Activated B cell treated with CpG ODN at 0.5 μM for 24 hours (primary cell): Measurements from ENCODE around the gene DDX28. TPM values are rescaled to one million over a fixed set of nuclear protein-coding genes. Genes with fewer than 3 reads are reported as not detected.

Source experiments
- ATAC-seq: fragments of 200-7000 bp; cut with Tn5 transposase; one replicate; pipeline ENCODE4 v1.10.0; 2021; ENCODE audit warnings: low read depth, mild to moderate bottlenecking, moderate library complexity
- CTCF ChIA-PET: fragments of 350-600 bp; sonication (Branson Sonifier 250); formaldehyde crosslinking; loops from one replicate; lab custom pipeline; 2021; ENCODE audit warnings: antibody characterized with exemption; lab: Charles Lee
- POLR2A ChIA-PET: fragments of 350-600 bp; sonication (Branson Sonifier 250); formaldehyde crosslinking; loops from one replicate; lab custom pipeline; 2021; ENCODE audit warnings: antibody characterized with exemption; lab: Charles Lee
- DNase-seq: peaks from one replicate; pipeline ENCODE4 v3.0.0; 2022
- H3K27ac Mint-ChIP-seq: one replicate; pipeline ENCODE4 v1.8.0; 2020; ENCODE audit warnings: mixed read lengths
- H3K27me3 Mint-ChIP-seq: one replicate; pipeline ENCODE4 v1.8.0; 2021; ENCODE audit warnings: mixed read lengths
- H3K36me3 Mint-ChIP-seq: one replicate; pipeline ENCODE4 v1.8.0; 2021; ENCODE audit warnings: low read depth, mixed read lengths
- H3K4me1 Mint-ChIP-seq: one replicate; pipeline ENCODE4 v1.8.0; 2021; ENCODE audit warnings: mixed read lengths
- H3K4me3 Mint-ChIP-seq: one replicate; pipeline ENCODE4 v1.8.0; 2020; ENCODE audit warnings: mild to moderate bottlenecking, mixed read lengths
- H3K9me3 Mint-ChIP-seq: one replicate; pipeline ENCODE4 v1.8.0; 2020; ENCODE audit warnings: mixed read lengths
- CTCF ChIP-seq: fragments of 200-600 bp; IDR thresholded peaks from one replicate; pipeline ENCODE4 v1.8.0; 2022; ENCODE audit warnings: antibody characterized with exemption, mild to moderate bottlenecking
- intact Hi-C: fragments of 100-400 bp; cut with micrococcal nuclease; formaldehyde crosslinking; loops from one replicate; pipeline ENCODE4 v1.15.1; 2024
- total RNA-seq: library from RNA; stranded (reverse); gene quantifications from 2 replicates; pipeline ENCODE4 v1.2.3, GENCODE V29; 2022

Gene DDX28
- total RNA-seq, 1 donor from 2014 or later: 19.2 TPM

DNA sequence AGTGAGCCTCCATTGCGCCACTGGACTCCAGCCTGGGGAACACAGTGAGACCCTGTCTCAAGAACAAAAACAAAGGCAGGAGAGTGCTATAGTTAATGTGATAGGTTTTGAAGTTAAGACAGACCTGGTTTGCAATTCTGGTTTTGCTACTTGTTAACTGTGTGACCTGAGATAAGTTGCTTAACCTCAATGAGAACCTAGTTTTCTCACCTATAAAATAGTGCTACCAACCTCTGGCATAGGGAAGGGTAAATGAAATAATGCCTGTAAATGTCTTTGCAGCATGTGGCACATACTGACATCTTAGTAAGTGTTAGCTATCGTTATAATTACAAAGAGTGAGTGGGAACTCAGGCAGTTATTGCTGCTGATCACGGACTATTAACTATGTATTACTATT lies 32.4 kb upstream of the DDX28 start:
- Mint-ChIP-seq H3K36me3 (peaks cover 83% of the 10 kb centered on the region), H3K27ac (no peak overlapping the region), H3K4me1 (peaks cover 5% of the 10 kb centered on the region), H3K27me3 (no peaks in the 10 kb centered on the region), H3K9me3 (no peaks in the 10 kb centered on the region), H3K4me3 (no peak overlapping the region)
- no peak for ATAC-seq
- ChIA-PET POLR2A (interaction anchor here (1.5 kb wide), 1 partner anchor 10 kb away, joined by 3 read pairs; no protein-coding TSS in a partner anchor), CTCF (interaction anchor here (1.5 kb wide), 1 partner anchor 14 kb away, joined by 4 read pairs; no protein-coding TSS in a partner anchor)
- intact Hi-C loops: no loop called here
- TF ChIP-seq CTCF: no peak
- no peak for DNase-seq

GRCh38 chr16:68049449-68049848 lies 26.4 kb upstream of the DDX28 start:
- Mint-ChIP-seq H3K36me3 (peaks cover 77% of the 10 kb centered on the region), H3K27ac (no peak overlapping the region), H3K4me1 (peaks cover 27% of the 10 kb centered on the region), H3K9me3 (no peaks in the 10 kb centered on the region), H3K4me3 (no peak overlapping the region), H3K27me3 (no peaks in the 10 kb centered on the region)
- ChIA-PET POLR2A (interaction anchor here (0.5 kb wide), 1 partner anchor 189 kb away, joined by 3 read pairs; no protein-coding TSS in a partner anchor), CTCF (interaction anchor here (1.0 kb wide), 1 partner anchor 9 kb away, joined by 3 read pairs; no protein-coding TSS in a partner anchor)
- intact Hi-C loops: no loop called here
- DNase-seq (no peak), ATAC-seq (peak; percentile 64)
- TF ChIP-seq CTCF: no peak

DNA sequence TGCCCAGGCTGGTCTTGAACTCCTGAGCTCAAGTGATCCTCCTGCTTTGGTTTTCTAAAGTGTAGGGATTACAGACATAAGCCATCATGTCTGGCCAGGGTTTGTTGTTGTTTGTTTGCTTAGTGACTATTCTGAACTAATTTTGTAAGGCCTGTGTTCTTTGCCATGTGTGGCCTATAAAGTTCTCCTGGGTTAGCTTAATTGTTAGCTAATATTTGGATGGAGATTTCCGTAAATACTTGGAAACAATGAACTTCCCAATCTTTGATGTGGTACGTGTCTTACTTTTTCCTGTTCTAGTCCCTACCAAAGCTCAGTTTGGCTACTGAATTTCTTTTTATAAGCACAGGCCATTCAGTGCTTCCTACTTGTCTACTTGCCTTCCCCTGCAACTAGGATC lies 25.0 kb upstream of the DDX28 start:
- intact Hi-C loops: no loop called here
- Mint-ChIP-seq H3K27ac (peak overlapping the region; percentile 30), H3K36me3 (peaks cover 67% of the 10 kb centered on the region), H3K4me3 (no peak overlapping the region), H3K4me1 (peaks cover 36% of the 10 kb centered on the region), H3K9me3 (no peaks in the 10 kb centered on the region), H3K27me3 (no peaks in the 10 kb centered on the region)
- ATAC-seq: no peak
- POLR2A ChIA-PET: interaction anchor here (0.7 kb wide), 1 partner anchor 241 kb away, joined by 3 read pairs; no protein-coding TSS in a partner anchor
- TF ChIP-seq CTCF: no peak
- CTCF ChIA-PET: no interaction called here
- DNase-seq: no peak

GRCh38 chr16:68046106-68046505 lies 23.1 kb upstream of the DDX28 start:
- ChIA-PET POLR2A (interaction anchor here (0.7 kb wide), 1 partner anchor 88 kb away, joined by 3 read pairs; no protein-coding TSS in a partner anchor), CTCF (interaction anchor here (1.6 kb wide), 1 partner anchor 162 kb away, joined by 4 read pairs; no protein-coding TSS in a partner anchor)
- H3K9me3 Mint-ChIP-seq: no peaks in the 10 kb centered on the region
- ATAC-seq (no peak), DNase-seq (no peak)
- H3K4me1 Mint-ChIP-seq: peaks cover 47% of the 10 kb centered on the region
- TF ChIP-seq CTCF: no peak
- no peaks in the 10 kb centered on the region for H3K27me3 Mint-ChIP-seq
- H3K36me3 Mint-ChIP-seq: peaks cover 60% of the 10 kb centered on the region
- H3K27ac Mint-ChIP-seq: peak overlapping the region; percentile 27
- no peak overlapping the region for H3K4me3 Mint-ChIP-seq
- intact Hi-C loops: no loop called here

DNA sequence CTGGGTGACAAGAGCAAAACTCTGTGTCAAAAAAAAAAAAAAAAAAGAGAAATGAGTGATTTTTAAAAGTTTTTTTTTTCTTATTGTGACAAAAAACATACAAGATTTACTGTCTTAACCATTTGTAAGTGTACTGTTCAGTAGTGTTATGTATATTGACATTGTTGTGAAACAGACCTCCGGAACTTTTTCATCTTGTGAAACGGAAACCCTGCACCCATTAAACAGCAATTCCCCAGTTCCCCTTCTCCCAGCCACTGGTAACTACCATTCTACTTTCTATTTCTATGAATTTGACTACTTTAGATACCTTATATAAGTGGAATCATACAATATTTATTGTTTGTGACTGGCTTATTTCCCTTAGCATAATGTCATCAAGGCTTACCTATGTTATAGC lies 18.8 kb upstream of the DDX28 start:
- CTCF ChIA-PET: interaction anchor here (1.2 to 5.1 kb wide), 6 partner anchors 10 to 369 kb away, joined by 4 to 79 read pairs (median 20); partner anchors contain the start of genes NRN1L and PSMB10
- DNase-seq (no peak), ATAC-seq (no peak)
- peaks cover 41% of the 10 kb centered on the region for H3K36me3 Mint-ChIP-seq
- H3K27me3 Mint-ChIP-seq: no peaks in the 10 kb centered on the region
- peaks cover 63% of the 10 kb centered on the region for H3K4me1 Mint-ChIP-seq
- H3K9me3 Mint-ChIP-seq: no peaks in the 10 kb centered on the region
- H3K4me3 Mint-ChIP-seq: no peak overlapping the region
- POLR2A ChIA-PET: no interaction called here
- no peak for TF ChIP-seq CTCF
- intact Hi-C loops: loop anchor here (2.0 to 5.0 kb wide), 4 partner anchors 33 to 549 kb away; no protein-coding TSS in a partner anchor
- no peak overlapping the region for H3K27ac Mint-ChIP-seq
